Putamen (tissue), 1 donor: ENCODE results near the gene CDRT4.
"Not testable (repeated sequence)": the region's sequence is repeated elsewhere in the genome, so short reads cannot be mapped to it uniquely, and the experiment has no call there.

Experiments
- DNase-seq: peaks from one replicate; pipeline ENCODE4 v3.0.0-alpha.2; 2016; ENCODE audit warnings: low spot score

The CDRT4 gene

DNA sequence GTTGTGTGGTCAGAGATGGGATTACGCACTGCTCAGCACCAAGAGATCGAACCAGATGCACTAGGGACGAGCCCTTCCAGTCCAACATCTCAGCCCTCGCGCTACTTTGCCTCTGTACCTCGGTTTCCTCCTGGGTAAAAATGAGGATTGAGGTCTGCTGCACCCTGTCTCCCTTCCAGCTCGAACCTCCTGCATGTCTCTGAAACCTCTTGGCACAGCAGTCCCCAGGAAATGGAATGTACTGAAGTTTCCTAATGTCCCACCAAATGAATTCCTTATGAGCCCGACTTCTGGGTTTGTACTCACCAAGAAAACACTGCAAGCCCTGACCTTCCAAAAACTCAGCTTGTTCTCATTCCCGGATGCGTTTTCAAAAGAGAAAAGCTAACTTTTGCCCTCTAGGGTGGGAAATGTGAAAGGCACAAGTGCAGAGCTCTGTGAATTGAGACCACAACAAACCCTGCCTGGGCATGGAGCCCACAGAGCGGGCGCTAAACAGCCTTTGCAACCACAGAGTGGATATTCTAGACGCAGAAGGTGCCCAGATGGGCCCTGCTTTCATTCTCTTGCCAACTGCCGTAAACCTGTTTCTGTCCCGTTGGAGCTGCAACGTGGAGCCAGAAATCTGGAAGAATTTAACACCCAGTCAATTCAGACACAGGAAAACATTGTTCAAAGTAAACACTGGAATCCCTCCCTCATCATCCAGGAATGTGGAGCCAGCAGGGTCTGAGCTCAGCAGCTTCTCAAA, 10.3 kb downstream of the CDRT4 start:
- peak; percentile 86 for DNase-seq

- no peak for DNase-seq
Measured at GRCh38 chr17:15456496-15456895, 10.9 kb downstream of the CDRT4 start.

- DNase-seq: no peak
Measured at GRCh38 chr17:15454346-15454745, 13.1 kb downstream of the CDRT4 start.

GRCh38 chr17:15453782-15454181, 13.6 kb downstream of the CDRT4 start:
- DNase-seq: peak; percentile 89

- DNase-seq: no peak
Measured at GRCh38 chr17:15453246-15453645, 14.2 kb downstream of the CDRT4 start.

DNA sequence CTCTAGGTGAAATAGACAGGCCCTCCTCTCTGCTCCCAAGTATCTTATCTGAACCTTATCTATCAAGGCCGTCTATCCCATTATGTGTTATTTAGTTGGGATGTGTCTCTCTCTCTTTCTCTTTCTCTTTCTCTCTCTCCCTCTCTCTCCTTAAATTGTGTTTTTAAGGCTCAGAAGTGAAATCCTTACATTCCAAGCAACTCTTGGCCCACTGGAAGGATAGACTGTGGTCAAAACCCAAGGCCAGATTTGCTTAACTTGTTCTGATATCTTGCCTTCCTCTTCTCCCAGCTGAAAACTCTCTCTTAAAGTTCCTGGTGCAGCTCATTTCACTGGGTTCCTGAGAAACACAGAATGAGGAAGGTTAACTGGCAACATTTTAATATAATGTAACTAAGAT, 14.7 kb downstream of the CDRT4 start:
- no peak for DNase-seq

DNA sequence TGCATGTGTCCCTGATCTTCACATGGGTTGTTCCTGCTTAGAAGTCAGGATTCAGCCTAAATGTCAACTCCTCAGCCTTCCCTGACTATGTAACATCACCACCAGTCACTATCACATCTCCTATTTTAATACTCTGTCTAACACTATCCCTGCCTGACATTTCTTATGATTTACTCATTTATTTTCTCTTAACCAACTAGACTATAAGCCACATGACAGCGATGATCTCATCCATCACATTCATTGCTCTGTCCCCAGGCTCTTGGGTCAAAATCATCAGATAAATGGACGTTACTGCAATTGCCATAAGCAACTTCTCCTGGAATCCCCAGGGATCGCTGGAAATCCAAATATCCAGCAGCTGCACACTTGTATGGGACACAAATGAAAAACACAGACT, 15.7 kb downstream of the CDRT4 start:
- no peak for DNase-seq

GRCh38 chr17:15448580-15448956, 18.9 kb downstream of the CDRT4 start:
- no peak for DNase-seq

GRCh38 chr17:15447928-15448579, 19.4 kb downstream of the CDRT4 start:
- DNase-seq: no peak

GRCh38 chr17:15446036-15446435, 21.4 kb downstream of the CDRT4 start:
- no peak for DNase-seq

DNA sequence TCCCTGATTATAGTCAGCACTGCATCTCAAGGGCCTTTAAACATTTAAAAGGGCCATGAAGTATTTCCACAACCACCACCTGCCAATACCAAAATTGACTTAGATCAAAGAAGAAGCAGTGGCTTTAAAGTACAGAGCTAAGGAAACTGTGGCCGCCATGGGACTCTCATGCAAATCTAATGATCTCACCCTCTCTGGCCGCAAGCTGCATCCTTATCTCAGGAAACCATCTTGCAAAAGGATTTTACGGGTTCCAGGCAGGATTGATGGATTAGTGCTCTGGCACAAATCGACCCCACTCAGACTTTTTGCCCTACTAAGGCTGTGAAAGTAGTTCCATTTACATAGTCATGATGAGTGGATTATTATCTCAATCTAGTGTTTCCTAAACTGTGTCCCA, 22.6 kb downstream of the CDRT4 start:
- DNase-seq: no peak

- DNase-seq: peak; percentile 89
Measured at GRCh38 chr17:15442311-15443180, 24.9 kb downstream of the CDRT4 start.

GRCh38 chr17:15441315-15441714, 26.1 kb downstream of the CDRT4 start:
- DNase-seq: no peak

GRCh38 chr17:15440347-15440746, 27.1 kb downstream of the CDRT4 start:
- DNase-seq: no peak

DNA sequence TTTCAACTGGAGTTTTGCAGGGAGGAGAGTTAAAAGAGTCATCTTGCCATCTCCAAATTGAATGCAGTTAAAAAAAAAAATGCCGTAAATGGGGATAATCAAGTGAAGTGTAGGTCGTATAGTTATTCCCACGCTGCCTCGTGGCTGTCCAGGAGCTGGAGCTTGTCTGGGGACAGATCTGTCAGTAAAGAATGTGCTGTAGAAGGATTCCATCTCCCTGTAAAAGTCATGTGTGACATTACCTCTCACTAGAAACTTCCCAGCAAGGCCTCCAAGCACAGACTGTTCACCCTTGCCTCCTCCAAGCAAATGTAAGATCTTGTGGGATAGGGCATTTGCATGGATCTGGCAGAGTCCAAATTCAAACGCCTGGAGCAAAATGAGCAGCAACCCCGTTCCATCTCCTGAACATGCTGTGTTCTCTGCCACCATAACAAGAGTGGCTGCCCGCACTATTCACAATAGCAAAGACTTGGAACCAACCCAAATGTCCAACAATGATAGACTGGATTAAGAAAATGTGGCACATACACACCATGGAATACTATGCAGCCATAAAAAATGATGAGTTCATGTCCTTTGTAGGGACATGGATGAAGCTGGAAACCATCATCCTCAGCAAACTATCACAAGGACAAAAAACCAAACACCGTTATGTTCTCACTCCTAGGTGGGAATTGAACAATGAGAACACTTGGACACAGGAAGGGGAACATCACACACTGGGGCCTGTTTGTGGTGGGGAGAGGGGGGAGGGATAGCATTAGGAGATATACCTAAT, 28.0 kb downstream of the CDRT4 start:
- DNase-seq: not testable (repeated sequence)

DNA sequence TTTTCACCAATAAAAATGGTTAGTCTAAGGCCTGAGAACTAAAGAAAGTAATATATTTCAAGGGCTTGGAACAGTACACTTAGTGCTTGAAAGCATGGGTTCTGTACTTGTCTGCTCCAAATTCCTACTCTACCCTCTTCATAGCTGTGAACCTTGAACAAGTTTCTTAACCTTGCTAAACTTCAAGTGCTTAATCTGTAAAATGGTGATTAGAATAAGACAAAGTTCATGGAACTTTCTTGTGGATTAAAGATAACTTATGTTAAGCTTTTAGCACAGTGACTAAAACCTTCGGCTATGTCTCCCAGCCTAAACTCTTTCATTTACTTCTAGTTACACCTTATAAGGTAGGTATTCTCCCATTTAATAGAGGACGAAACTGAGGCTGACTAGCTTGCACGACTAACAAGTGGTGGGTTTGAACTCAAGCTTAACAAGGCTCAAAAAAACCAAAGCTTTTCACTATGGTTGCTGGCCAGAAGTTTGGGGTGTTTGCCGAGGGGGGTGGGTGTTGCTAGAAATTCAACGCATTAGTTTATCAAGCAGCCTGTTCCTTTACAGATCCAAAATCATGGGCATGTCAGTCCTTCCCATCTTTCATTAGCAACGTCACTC, 28.8 kb downstream of the CDRT4 start:
- no peak for DNase-seq

DNA sequence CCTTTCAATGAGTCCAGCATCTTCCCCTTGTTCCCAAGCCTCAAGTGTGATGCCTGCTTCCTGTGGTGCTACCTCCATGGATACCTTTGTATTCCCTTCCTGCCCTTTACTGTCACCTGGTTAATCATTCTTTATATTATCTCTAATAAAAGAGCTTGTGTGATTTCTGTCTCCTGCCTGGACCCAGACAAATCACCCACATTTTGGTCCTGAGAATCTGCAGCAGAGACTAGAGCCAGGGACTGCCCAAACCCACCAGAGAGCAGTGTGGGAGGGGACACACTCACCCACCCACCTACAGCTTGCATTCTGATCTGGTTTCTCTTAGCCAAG, 30.2 kb downstream of the CDRT4 start:
- DNase-seq: no peak

GRCh38 chr17:15436473-15437302, 30.7 kb downstream of the CDRT4 start:
- DNase-seq: peak; percentile 70

DNA sequence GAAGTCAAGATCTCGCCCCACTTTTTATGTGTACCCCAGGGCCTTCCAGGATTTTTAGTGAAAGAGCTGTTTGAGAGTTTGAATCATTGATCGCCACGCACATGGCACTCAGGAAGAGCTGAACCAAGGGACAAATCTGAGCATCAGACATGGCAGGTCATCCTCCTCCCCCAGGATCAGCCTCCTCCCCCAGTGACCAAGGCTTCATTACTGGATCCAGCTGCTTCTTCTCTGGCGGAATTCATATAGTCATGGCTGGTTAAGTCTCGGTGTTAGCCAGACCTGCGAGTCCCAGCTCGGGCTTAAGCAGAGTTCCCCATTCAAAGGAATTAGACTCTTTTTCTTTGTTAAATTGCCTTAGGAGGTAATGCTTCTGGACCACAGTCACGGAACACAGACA, 32.5 kb downstream of the CDRT4 start:
- no peak for DNase-seq

DNA sequence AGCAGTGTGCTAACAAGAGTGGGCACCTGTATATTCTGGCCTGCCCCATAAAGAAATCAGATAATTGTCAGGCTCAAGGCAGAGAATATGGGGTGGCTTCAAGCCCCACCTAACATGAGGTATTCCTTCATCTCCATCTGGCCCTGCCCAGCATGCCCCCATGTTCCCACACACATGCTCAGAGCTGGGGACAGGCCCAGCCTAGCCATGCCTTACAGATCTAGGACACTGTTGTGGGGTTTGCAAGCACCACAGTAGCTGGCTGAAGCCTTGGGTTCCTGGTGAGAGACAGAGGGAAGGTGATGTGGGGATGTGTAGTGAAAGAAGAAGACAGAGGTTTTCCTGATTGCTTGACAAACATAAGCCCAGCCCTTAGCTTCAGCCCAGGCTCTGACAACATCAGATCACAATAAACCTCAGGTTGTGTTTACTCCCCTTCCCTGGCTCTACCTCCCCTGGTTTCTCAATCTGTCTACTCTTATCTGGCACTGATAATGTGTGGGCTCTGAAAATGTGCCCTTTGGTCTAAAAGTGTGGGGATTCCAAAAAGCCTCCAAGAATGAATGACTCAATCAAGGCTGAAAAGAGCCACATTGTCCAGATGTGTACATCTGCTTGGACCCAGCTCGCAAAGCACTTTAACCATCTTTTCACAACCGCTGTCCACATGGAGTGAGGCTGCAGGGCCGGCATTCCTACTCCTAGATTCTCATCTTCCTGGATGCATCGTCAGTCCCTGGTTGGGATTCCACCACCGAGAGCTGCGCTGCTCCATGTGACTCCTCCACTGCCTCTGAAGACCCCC, 34.4 kb downstream of the CDRT4 start:
- no peak for DNase-seq
